H9 (cell line): Measurements from ENCODE around the gene HEATR1. TPM values are rescaled to one million over a fixed set of nuclear protein-coding genes. Genes with fewer than 3 reads are reported as not detected.
"Not testable (repeated sequence)": the region's sequence is repeated elsewhere in the genome, so short reads cannot be mapped to it uniquely, and the experiment has no call there.

ENCODE experiments used
- DNase-seq: peaks from one replicate; pipeline ENCODE4 v3.0.0-alpha.2; 2017
- H2AFZ ChIP-seq: one replicate; pipeline ENCODE4 v1.6.1; 2013; ENCODE audit warnings: mild to moderate bottlenecking, low read length, control low read depth, moderate library complexity
- H2AK5ac ChIP-seq: 2 replicates; pipeline ENCODE4 v1.6.1; 2013; ENCODE audit warnings: low read length, control low read depth, mixed read lengths; ENCODE audit not compliant: insufficient read length
- H2BK120ac ChIP-seq: one replicate; pipeline ENCODE4 v1.6.1; 2013; ENCODE audit warnings: low read depth, mild to moderate bottlenecking, low read length, control low read depth, inconsistent platforms; ENCODE audit not compliant: poor library complexity, severe bottlenecking
- H2BK12ac ChIP-seq: 2 replicates; pipeline ENCODE4 v1.6.1; 2013; ENCODE audit warnings: low read length, control low read depth, mixed read lengths, low read depth; ENCODE audit not compliant: insufficient read length
- H2BK15ac ChIP-seq: 2 replicates; pipeline ENCODE4 v1.6.1; 2013; ENCODE audit warnings: low read depth, low read length, control low read depth
- H2BK20ac ChIP-seq: one replicate; pipeline ENCODE4 v1.6.1; 2013; ENCODE audit warnings: low read depth, mild to moderate bottlenecking, low read length, control low read depth, inconsistent platforms; ENCODE audit not compliant: poor library complexity, severe bottlenecking
- H2BK5ac ChIP-seq: 2 replicates; pipeline ENCODE4 v1.6.1; 2013; ENCODE audit warnings: low read length, control low read depth, mixed read lengths; ENCODE audit not compliant: insufficient read length
- H3K14ac ChIP-seq: 2 replicates; pipeline ENCODE4 v1.6.1; 2013; ENCODE audit warnings: low read length, control low read depth; ENCODE audit not compliant: insufficient read depth
- H3K18ac ChIP-seq: 2 replicates; pipeline ENCODE4 v1.6.1; 2013; ENCODE audit warnings: low read depth, mild to moderate bottlenecking, mixed read lengths, low read length, control low read depth; ENCODE audit not compliant: insufficient read length
- H3K23ac ChIP-seq: 2 replicates; pipeline ENCODE4 v1.6.1; 2013; ENCODE audit warnings: low read length, control low read depth, mixed read lengths, low read depth; ENCODE audit not compliant: insufficient read length
- H3K23me2 ChIP-seq: 2 replicates; pipeline ENCODE4 v1.6.1; 2013; ENCODE audit warnings: low read depth, mild to moderate bottlenecking, mixed read lengths, low read length, control low read depth; ENCODE audit not compliant: insufficient read length, poor library complexity, severe bottlenecking
- H3K27ac ChIP-seq: 2 replicates; pipeline ENCODE4 v1.5.1; 2013; ENCODE audit warnings: low read length, control low read depth, mixed read lengths, low read depth; ENCODE audit not compliant: insufficient read length
- H3K27me3 ChIP-seq: 2 replicates; pipeline ENCODE4 v1.6.1; 2013; ENCODE audit warnings: low read length, control low read depth, inconsistent platforms; ENCODE audit not compliant: insufficient read depth
- H3K4ac ChIP-seq: 2 replicates; pipeline ENCODE4 v1.6.1; 2013; ENCODE audit warnings: low read depth, mild to moderate bottlenecking, control low read depth, inconsistent platforms, low read length, moderate library complexity
- H3K4me1 ChIP-seq: 2 replicates; pipeline ENCODE4 v1.6.1; 2013; ENCODE audit warnings: low read length, control low read depth, inconsistent platforms; ENCODE audit not compliant: insufficient read depth
- H3K4me2 ChIP-seq: 2 replicates; pipeline ENCODE4 v1.6.1; 2013; ENCODE audit warnings: low read length, control low read depth, mixed read lengths; ENCODE audit not compliant: insufficient read length, insufficient read depth
- H3K56ac ChIP-seq: 2 replicates; pipeline ENCODE4 v1.6.1; 2013; ENCODE audit warnings: low read depth, mild to moderate bottlenecking, mixed read lengths, low read length, control low read depth; ENCODE audit not compliant: insufficient read length
- H3K79me1 ChIP-seq: 2 replicates; pipeline ENCODE4 v1.6.1; 2013; ENCODE audit warnings: low read depth, mild to moderate bottlenecking, moderate library complexity, low read length, control low read depth, inconsistent platforms; ENCODE audit not compliant: insufficient read depth, poor library complexity, severe bottlenecking
- H3K79me2 ChIP-seq: 2 replicates; pipeline ENCODE4 v1.6.1; 2013; ENCODE audit warnings: low read length, control low read depth, inconsistent platforms; ENCODE audit not compliant: insufficient read depth
- H3K9ac ChIP-seq: 2 replicates; pipeline ENCODE4 v1.6.1; 2013; ENCODE audit warnings: low read length, control low read depth, mixed read lengths; ENCODE audit not compliant: insufficient read length; ENCODE audit errors: extremely low read depth
- H3K9me3 ChIP-seq: one replicate; pipeline ENCODE4 v1.6.1; 2013; ENCODE audit warnings: low read depth, low read length, inconsistent platforms; ENCODE audit not compliant: control insufficient read depth
- H3T11ph ChIP-seq: one replicate; pipeline ENCODE4 v1.6.1; 2013; ENCODE audit warnings: mild to moderate bottlenecking, low read length, control low read depth, inconsistent platforms
- H4K20me1 ChIP-seq: one replicate; pipeline ENCODE4 v1.6.1; 2013; ENCODE audit not compliant: control insufficient read depth, insufficient read length, insufficient read depth
- H4K5ac ChIP-seq: 2 replicates; pipeline ENCODE4 v1.6.1; 2013; ENCODE audit warnings: low read depth, mild to moderate bottlenecking, mixed read lengths, low read length, control low read depth; ENCODE audit not compliant: insufficient read length
- H4K8ac ChIP-seq: replicated peaks from 2 replicates; pipeline ENCODE4 v1.6.1; 2013; ENCODE audit warnings: low read length, control low read depth, mixed read lengths, low read depth; ENCODE audit not compliant: insufficient read length
- H4K91ac ChIP-seq: 2 replicates; pipeline ENCODE4 v1.6.1; 2013; ENCODE audit warnings: low read depth, mild to moderate bottlenecking, moderate library complexity, mixed read lengths, low read length, control low read depth; ENCODE audit not compliant: insufficient read length
- H3K27ac Mint-ChIP-seq, 3 experiments: 2 replicates in 2 of 3; 3 replicates in 1 of 3; pipeline ENCODE4 v1.8.0; 2020 to 2021; ENCODE audit warnings: mixed read lengths in 3 of 3, mild to moderate bottlenecking in 1 of 3, moderate library complexity in 1 of 3
- H3K27me3 Mint-ChIP-seq: 2 replicates; pipeline ENCODE4 v1.8.0; 2021; ENCODE audit warnings: low read depth, mild to moderate bottlenecking, moderate library complexity, mixed read lengths
- H3K36me3 Mint-ChIP-seq, 3 experiments: 2 replicates in 2 of 3; 3 replicates in 1 of 3; pipeline ENCODE4 v1.8.0; 2020 to 2021; ENCODE audit warnings: low read depth in 3 of 3, mixed read lengths in 3 of 3; ENCODE audit not compliant: insufficient read depth in 1 of 3
- H3K4me1 Mint-ChIP-seq, 2 experiments: 2 replicates each; pipeline ENCODE4 v1.8.0; 2020; ENCODE audit warnings: mixed read lengths in 2 of 2
- H3K4me3 Mint-ChIP-seq, 2 experiments: 2 replicates in 1 of 2; 3 replicates in 1 of 2; pipeline ENCODE4 v1.8.0; 2020 to 2021; ENCODE audit warnings: mild to moderate bottlenecking in 2 of 2, mixed read lengths in 2 of 2, moderate library complexity in 1 of 2
- H3K9me3 Mint-ChIP-seq, 2 experiments: 2 replicates in 1 of 2; 3 replicates in 1 of 2; pipeline ENCODE4 v1.8.0; 2020; ENCODE audit warnings: mild to moderate bottlenecking in 2 of 2, mixed read lengths in 2 of 2, moderate library complexity in 1 of 2
- WGBS: extraction: QIAGEN DNeasy Blood & Tissue Kit; methylation state at CpG from one replicate; pipeline ENCODE4 v1.1.7; 2013; ENCODE audit warnings: missing lambda C conversion rate, low lambda C conversion rate, mixed read lengths; ENCODE audit not compliant: insufficient read length; ENCODE audit errors: extremely low coverage; 5-methylcytosine and 5-hydroxymethylcytosine counted together
- total RNA-seq: library from RNA; stranded (reverse); gene quantifications from 2 replicates; pipeline ENCODE4 v1.2.1, GENCODE V29; 2021
- TF ChIP-seq, protein P1 (sequence below): fragments of 200-600 bp; sonication (generic); conservative IDR thresholded peaks from 3 replicates; pipeline ENCODE4 v1.8.0; 2021; ENCODE audit warnings: antibody characterized with exemption, mild to moderate bottlenecking

HEATR1 gene
- total RNA-seq, 1 experiment from 2014 or later = 88.2 TPM

DNA sequence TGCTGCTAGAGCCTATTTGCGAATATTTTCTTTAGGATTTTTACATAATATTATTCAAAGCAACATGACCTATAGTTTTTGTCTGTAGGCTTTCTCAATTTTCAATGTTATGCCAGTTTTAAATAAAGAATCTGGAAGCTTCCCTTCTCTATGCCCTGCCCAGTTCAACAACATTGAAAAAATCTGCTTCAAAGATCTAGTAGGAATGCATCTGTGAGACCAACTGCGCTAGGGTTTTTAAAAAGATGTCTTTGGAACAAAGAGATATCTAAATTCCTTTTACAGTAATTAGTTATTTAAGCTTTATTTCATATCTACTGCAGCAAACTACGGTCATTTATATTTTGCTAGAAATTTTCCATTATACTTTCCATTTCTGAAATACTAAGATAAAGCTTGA lies 25.7 kb downstream of the HEATR1 start:
- Histone ChIP-seq H2BK12ac (no peak overlapping the region), H4K91ac (no peak overlapping the region), H3K18ac (no peak overlapping the region), H3K27me3 (no peaks in the 10 kb centered on the region), H2AK5ac (no peak overlapping the region), H3K9me3 (no peaks in the 10 kb centered on the region), H3K14ac (no peak overlapping the region), H3K4ac (no peak overlapping the region), H3T11ph (no peak overlapping the region), H2BK5ac (no peak overlapping the region), H3K9ac (no peak overlapping the region), H3K27ac (no peak overlapping the region), H3K79me2 (no peaks in the 10 kb centered on the region), H4K20me1 (no peaks in the 10 kb centered on the region), H3K4me1 (no peaks in the 10 kb centered on the region), H3K4me2 (no peak overlapping the region), H3K23me2 (no peaks in the 10 kb centered on the region), H3K79me1 (no peaks in the 10 kb centered on the region), H2BK120ac (no peak overlapping the region), H3K23ac (no peak overlapping the region), H2BK15ac (no peak overlapping the region), H4K8ac (no peak overlapping the region), H2AFZ (no peak overlapping the region), H4K5ac (no peak overlapping the region), H2BK20ac (no peak overlapping the region), H3K56ac (no peak overlapping the region)
- TF ChIP-seq, protein P1, sequence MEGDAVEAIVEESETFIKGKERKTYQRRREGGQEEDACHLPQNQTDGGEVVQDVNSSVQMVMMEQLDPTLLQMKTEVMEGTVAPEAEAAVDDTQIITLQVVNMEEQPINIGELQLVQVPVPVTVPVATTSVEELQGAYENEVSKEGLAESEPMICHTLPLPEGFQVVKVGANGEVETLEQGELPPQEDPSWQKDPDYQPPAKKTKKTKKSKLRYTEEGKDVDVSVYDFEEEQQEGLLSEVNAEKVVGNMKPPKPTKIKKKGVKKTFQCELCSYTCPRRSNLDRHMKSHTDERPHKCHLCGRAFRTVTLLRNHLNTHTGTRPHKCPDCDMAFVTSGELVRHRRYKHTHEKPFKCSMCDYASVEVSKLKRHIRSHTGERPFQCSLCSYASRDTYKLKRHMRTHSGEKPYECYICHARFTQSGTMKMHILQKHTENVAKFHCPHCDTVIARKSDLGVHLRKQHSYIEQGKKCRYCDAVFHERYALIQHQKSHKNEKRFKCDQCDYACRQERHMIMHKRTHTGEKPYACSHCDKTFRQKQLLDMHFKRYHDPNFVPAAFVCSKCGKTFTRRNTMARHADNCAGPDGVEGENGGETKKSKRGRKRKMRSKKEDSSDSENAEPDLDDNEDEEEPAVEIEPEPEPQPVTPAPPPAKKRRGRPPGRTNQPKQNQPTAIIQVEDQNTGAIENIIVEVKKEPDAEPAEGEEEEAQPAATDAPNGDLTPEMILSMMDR = no peak
- Mint-ChIP-seq H3K36me3 (peaks cover 21 to 89% (median 68%) of the 10 kb centered on the region in 3 experiments; a peak in 6 of 7 replicates), H3K9me3 (no peaks in the 10 kb centered on the region), H3K4me3 (no peak overlapping the region), H3K27ac (no peak overlapping the region), H3K4me1 (no peaks in the 10 kb centered on the region), H3K27me3 (no peaks in the 10 kb centered on the region)
- no peak for DNase-seq
- no CpG with 5 or more reads among the region's 3 CpGs for WGBS

DNA sequence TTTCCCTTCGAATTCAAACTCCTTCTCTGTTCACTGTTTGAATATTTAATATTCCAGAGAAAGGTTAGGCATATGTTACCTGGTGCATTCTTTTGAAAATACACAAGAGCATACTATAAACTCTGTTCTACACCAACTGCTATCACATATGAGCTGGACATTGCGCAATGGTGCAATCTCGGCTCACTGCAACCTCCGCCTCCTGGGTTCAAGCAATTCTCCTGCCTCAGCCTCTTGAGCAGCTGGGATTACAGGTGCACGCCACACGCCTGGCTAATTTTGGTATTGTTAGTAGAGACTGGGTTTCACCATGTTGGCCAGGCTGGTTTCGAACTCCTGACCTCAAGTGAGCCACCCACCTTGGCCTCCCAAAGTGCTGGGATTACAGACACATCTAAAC lies 27.3 kb downstream of the HEATR1 start:
- not testable (repeated sequence) for H3K27ac ChIP-seq, H3K4ac ChIP-seq, H3K9me3 ChIP-seq, H2BK15ac ChIP-seq, DNase-seq, H2BK12ac ChIP-seq, H3K27ac Mint-ChIP-seq, H3K4me1 Mint-ChIP-seq, H4K91ac ChIP-seq, H2AFZ ChIP-seq, H3K23ac ChIP-seq, H3K9ac ChIP-seq, H2BK120ac ChIP-seq, H3K4me3 Mint-ChIP-seq, H3K79me2 ChIP-seq, H3K4me2 ChIP-seq, H3T11ph ChIP-seq, H4K8ac ChIP-seq, H3K23me2 ChIP-seq, H3K27me3 ChIP-seq, H2AK5ac ChIP-seq, H3K14ac ChIP-seq, H3K79me1 ChIP-seq, H3K27me3 Mint-ChIP-seq, H3K4me1 ChIP-seq, H3K9me3 Mint-ChIP-seq, H3K56ac ChIP-seq, H3K18ac ChIP-seq, H2BK5ac ChIP-seq, H4K20me1 ChIP-seq, H4K5ac ChIP-seq, H2BK20ac ChIP-seq
- H3K36me3 Mint-ChIP-seq = peaks cover 19 to 85% (median 67%) of the 10 kb centered on the region in 3 experiments; a peak in 6 of 7 replicates
- WGBS = no CpG with 5 or more reads among the region's 7 CpGs
